Activated CD4-positive, alpha-beta T cell treated with anti-CD3 and anti-CD28 coated beads, Interleukin-2, Interleukin-4, amounts not matched to agents 100 ng/mL and 50 ng/mL, durations not matched to agents 16 hours and 8 hours (primary cell): ENCODE results near the gene DOLK.

Experiments
- DNase-seq: peaks from one replicate; pipeline ENCODE4 v3.0.0-alpha.2; 2020; ENCODE audit warnings: low spot score

DOLK gene

DNA sequence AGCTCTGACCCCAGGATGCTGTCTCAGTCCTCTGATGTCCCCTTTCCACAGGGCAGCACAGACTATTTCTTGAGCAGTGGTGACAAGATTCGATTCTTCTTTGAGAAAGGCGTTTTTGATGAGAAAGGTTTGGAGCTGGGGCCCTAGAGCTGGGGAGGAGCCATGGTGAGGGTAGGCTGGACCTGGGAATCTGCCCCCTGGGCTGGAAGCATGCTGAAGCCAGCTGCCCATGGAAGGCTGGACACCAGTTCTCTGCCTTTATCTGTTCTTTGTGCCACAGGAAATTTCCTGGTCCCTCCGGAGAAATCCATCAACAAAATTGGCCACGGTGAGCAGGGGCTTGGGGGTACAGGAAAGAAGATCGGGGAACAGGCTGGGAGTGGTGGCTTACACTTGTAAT, 13.7 kb downstream of the DOLK start:
- no peak for DNase-seq

DNA sequence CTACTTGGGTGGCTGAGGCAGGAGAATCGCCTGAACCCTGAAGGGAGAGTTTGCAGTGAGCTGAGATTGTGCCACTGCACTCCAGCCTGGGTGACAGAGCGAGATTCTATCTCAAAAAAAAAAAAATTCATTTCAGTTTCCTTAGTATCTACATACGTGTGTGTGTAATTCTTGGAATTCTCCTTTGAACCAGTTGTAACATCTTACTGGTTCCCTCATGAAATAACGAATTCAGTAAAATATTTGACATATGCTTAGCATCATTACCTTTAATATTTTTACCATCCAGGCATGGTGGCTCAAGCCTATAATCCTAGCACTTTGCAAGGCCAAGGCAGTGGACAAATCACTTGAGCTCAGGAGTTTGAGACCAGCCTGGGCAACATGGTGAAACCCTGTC, 17.8 kb downstream of the DOLK start:
- no peak for DNase-seq

DNA sequence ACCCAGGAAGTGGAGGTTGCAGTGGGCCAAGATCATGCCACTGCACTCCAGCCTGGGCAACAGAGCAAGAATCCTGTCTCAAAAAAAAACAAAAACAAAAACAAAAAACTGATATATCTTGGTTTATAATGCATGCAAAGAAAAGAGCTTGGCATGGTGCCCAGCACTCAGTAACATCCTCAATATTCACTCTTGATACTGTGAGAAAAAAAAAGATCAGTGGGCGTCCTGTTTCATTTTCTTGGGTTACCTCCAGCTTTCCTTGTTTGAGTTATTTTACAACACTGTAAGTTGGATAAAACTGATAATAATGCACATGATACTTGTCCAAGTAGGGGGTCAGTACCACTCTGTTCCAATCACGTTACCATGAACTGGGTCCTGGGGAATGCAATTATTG, 18.8 kb downstream of the DOLK start:
- no peak for DNase-seq

GRCh38 chr9:128927731-128928411, 19.5 kb downstream of the DOLK start:
- peak; percentile 41 for DNase-seq

DNA sequence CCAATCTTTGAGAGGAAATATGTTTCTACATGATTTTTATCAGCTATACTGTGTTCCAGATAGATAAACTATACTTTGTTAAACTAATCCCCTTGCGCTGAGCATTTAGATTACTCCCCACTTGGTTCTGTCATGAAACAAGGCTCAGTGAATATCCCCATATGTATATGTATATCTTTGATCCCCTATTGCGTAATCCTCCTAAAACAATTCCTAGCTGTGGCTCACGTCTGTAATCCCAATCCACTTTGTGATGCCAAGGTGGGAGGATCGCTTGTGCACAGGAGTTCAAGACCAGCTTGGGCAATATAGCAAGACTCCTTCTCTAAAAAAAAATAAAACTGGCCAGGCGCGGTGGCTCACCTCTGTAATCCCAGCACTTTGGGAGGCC, 23.9 kb downstream of the DOLK start:
- no peak for DNase-seq

DNA sequence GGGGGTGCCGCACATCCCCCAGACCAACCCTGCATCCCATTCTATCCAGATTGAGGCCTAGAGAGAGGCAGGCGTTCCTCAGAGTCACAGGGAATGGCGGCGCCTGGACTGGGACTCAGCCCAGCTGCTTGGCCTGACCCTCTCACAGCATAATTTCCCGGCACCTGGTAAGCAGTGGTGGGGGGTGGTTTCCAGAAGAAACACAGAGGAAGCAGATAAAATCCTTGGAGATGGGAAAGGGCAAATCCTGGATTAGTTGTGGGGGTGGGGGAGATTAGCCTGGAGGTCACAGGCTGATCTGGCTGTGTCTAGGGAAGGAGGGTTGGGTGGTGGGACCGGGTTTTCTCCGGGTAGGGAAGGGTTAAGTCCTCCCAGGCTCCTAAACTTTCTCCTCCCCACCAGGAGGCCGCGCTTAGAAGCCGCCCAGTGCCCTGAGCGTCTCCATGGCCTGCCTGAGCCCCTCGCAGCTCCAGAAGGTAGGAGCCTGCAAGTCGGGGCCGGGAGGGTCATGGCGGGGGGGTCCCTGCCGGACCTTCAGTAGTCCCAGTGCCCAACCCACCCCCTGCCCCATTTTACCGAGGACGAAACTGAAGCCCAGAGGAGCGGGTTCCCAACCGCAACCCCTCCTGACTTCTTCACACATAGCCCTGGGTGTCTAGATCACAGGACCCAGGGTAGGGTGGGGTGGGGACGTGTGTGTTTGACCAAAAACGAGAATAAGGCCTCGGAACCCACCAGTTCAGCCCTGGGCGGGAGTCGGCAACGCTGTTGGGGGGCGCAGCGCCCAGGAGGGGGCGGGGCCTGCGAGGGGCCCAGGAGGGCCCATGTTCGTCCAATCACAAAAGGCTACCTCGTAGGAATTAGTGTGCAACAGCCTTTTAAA, 25.3 kb downstream of the DOLK start:
- DNase-seq, result no peak

GRCh38 chr9:128920381-128921058, 26.9 kb downstream of the DOLK start, which contains the start of gene PHYHD1:
PHYHD1 (plus strand) TSS chr9:128920982; CDS start chr9:128922324, 1,342 bp downstream.
- DNase-seq, result no peak

- DNase-seq, result no peak
Observed at GRCh38 chr9:128919402-128920089, 27.9 kb downstream of the DOLK start.

DNA sequence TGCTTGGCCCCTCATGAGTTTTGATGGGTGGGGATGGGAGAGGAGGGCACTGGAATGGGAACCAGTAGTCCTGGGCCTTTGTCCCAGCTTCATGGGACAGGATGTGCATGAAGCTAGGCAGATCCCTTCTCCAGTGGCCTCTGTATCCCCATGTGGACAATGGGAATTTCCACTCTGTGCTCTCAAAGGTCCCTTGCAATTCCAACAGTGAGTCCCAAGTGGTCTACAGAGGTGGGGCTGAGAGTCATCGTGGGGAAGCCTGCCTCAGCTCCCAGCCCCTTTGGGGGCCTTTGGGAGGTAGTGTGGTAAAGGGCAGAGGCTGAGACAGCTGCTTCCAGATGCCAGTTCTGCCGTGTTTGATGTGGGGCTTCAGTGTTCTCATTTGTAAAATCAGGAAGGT, 28.5 kb downstream of the DOLK start:
- no peak for DNase-seq

DNA sequence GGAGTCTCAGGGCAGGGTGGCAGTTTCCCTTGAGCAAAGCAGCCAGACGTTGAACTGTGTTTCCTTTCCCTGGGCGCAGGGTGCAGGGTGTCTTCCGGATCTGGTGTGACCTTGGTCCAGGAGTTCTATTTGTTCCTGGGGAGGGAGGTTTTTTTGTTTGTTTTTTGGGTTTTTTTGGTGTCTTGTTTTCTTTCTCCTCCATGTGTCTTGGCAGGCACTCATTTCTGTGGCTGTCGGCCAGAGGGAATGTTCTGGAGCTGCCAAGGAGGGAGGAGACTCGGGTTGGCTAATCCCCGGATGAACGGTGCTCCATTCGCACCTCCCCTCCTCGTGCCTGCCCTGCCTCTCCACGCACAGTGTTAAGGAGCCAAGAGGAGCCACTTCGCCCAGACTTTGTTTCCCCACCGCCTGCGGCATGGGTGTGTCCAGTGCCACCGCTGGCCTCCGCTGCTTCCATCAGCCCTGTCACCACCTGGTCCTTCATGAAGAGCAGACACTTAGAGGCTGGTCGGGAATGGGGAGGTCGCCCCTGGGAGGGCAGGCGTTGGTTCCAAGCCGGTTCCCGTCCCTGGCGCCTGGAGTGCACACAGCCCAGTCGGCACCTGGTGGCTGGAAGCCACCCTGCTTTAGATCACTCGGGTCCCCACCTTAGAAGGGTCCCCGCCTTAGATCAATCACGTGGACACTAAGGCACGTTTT, 30.1 kb downstream of the DOLK start:
- DNase-seq, result no peak

DNA sequence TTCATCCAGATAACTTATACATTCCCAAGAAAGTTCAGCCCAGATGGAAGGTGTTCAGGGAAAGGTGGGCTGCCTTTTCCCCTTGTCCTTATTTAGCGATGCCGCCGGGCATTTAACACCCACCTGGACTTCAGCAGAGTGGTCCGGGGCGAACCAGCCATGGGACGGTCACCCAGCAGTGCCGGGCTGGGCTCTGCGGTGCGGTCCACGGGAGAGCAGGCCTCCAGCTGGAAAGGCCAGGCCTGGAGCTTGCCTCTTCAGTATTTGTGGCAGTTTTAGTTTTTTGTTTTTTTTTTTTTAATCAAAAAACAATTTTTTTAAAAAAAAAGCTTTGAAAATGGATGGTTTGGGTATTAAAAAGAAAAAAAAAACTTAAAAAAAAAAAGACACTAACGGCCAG, 30.7 kb downstream of the DOLK start:
- DNase-seq, result no peak

GRCh38 chr9:128916204-128916603, 31.2 kb downstream of the DOLK start:
- no peak for DNase-seq

DNA sequence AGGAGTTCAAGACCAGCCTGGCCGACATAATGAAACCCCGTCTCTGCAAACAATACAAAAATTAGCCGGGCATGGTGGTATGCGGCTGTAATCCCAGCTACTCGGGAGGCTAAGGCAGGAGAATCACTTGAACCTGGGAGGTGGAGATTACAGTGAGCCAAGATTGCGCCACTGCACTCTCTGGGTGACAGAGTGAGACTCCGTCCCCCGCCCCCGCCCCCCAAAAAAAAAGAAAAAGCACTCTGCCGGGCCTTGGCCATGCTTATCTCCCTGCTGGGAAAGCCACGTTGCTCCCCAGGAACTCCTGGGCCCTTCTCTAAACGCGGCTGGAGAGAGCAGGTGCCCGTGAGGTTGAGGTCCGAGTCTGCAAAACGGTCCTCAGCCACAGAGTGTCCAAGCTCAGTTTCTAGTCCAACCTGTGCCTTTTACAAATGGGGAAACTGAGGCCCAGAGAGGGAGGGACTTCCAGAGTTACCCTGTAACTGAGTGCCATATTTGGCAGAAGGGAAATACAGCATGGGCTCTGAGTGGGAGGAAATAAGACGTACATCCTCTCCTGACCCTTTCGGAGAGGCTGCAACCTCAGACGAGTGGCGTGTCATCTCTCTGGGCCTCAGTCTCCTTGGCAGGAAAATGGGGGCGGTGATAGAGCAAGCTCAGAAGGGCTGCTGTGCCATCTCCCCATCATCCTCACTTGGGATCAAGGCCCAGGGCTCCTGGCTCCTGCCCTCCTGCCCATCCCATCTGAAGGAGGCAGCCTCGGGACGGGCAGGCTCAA, 33.2 kb downstream of the DOLK start:
- no peak for DNase-seq

DNA sequence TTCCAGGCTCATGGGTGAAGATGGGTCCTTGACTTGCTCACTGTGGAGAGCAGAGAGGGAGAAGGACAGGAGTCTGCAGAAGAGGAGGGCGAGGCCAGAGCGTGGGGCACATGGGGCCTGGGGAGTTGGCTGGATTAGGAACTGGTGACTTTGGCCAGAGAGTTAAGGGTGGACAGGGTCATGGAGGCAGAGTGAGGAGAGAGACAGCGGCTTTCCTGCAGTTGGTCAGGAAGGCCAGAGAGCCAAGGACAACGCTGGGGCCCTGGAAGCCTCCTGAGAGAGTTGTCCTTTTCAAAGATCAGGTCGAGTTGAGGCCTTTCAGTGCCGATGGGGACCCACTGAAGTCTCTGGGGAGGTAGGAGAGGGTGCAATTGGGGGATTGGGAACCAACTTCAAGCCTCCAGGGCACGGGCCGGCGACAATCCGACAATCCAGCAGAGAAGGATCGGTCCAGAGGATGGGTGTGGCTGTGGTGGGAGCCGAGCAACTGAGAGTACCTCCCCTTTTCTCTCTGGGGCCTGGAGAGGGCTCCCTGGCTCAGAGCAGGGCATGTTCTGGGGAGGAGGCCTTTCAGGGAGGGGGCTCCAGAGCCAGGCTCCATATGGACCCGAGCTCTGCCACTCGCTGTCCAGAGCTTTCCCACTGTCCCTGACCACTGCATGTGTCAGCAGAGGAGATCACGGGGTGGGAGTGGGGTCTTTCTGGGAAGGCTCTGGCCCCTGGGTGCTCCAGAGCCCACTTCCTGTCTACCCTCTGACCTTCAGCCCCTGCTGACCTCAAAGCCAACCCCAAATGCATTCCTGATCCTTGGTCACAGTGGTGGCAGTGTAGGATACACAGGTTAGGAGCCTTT, 34.1 kb downstream of the DOLK start:
- no peak for DNase-seq

DNA sequence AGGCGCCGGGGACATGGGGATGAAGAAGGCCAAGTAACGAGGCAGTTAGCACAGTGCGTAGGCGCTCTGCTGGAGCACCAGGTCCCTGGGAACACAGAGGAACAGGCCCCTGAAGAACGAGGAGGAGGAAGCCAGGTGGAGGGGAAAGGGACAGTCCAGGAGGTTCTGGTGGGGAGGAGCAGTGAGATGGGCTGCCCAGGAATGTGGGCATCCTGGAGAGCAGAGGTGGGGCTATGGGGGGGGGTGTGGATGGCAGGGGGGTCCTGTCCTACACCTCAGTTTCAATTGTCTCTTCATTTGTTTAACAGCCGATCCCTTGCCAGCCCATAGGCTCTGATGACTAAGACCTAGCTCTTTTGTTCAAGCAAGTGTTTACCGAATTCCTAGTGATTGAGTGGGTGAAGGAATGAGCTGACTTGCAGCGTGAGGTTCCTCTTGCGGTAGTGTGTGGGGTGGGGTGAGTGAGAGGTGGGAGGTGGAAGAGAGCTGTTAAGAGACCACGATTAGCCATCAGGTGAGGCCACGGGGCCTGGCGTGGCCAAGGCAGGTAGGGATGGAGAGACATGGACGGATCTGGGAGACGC, 35.0 kb downstream of the DOLK start:
- DNase-seq, result no peak

DNA sequence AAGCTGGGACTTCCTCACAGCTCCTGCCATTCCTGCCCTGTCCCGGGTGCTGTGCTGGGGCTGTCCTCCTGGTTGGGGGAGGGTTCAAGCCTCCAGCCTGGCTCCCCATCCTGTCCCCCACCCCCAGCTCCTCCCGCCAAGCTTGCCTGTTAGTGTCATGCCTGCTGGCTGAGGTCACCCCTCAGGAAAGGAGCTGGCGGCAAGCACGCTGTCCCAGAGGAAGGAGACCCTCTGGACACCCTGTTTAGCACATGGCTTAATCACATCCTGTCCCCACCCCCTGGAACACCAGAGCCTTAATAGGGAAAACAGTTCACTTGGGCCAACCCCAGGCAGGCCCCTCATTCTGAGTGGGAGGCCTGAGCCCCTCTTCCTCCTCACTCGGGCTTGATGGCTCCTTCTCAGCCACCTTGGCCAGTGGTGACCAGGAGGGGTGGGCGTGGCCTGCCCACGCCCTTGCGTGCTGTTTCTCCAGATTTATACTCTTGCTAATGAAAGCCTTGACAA, 35.8 kb downstream of the DOLK start:
- no peak for DNase-seq

DNA sequence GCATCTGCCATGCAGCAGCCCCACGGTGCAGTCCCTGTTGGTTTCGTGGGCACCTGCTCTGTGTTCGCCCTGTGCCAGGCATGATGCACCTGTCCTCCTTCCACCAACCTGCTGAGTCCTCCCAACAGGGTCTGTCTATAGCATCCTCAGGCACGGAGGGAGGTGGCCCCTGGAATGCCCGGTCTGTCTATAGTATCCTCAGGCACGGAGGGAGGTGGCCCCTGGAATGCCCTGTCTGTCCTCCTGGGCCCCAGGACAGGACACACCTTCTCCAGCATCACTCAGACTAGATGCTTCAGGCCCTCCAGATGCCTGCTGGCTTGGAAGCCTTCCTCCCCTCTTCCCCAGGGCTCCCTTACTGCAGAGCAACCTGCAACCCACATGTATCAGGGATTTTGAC, 36.5 kb downstream of the DOLK start:
- no peak for DNase-seq

GRCh38 chr9:128909859-128910258, 37.5 kb downstream of the DOLK start:
- no peak for DNase-seq

DNA sequence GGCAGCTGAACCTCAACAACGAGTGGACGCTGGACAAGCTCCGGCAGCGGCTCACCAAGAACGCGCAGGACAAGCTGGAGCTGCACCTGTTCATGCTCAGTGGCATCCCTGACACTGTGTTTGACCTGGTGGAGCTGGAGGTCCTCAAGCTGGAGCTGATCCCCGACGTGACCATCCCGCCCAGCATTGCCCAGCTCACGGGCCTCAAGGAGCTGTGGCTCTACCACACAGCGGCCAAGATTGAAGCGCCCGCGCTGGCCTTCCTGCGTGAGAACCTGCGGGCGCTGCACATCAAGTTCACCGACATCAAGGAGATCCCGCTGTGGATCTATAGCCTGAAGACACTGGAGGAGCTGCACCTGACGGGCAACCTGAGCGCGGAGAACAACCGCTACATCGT, 39.0 kb downstream of the DOLK start:
- DNase-seq, result no peak
